ENCODE results near the gene MS4A10.
"Not testable (repeated sequence)": the region's sequence is repeated elsewhere in the genome, so short reads cannot be mapped to it uniquely, and the experiment has no call there.

Gene MS4A10

GRCh38 chr11:60785136-60785535, at the start of gene MS4A10:
Gene MS4A10 (plus strand): TSS chr11:60785333. CDS start chr11:60790336, 5,003 bp downstream.
- DNase-seq: no peak

GRCh38 chr11:60739114-60739513, 46.0 kb upstream of the MS4A10 start:
- no peak for DNase-seq

GRCh38 chr11:60740573-60740972, 44.6 kb upstream of the MS4A10 start:
- no peak for DNase-seq

GRCh38 chr11:60741421-60741820, 43.7 kb upstream of the MS4A10 start:
- no peak for DNase-seq

GRCh38 chr11:60743058-60743457, 42.1 kb upstream of the MS4A10 start:
- DNase-seq: no peak

GRCh38 chr11:60744114-60744513, 41.0 kb upstream of the MS4A10 start:
- DNase-seq: no peak

GRCh38 chr11:60747359-60747873, 37.7 kb upstream of the MS4A10 start:
- DNase-seq: no peak

GRCh38 chr11:60748225-60748624, 36.9 kb upstream of the MS4A10 start:
- DNase-seq: no peak

GRCh38 chr11:60748821-60749220, 36.3 kb upstream of the MS4A10 start:
- DNase-seq: no peak

GRCh38 chr11:60750911-60751310, 34.2 kb upstream of the MS4A10 start:
- DNase-seq: no peak

- no peak for DNase-seq
Measured at GRCh38 chr11:60753309-60753708, 31.8 kb upstream of the MS4A10 start.

- no peak for DNase-seq
Measured at GRCh38 chr11:60754887-60755286, 30.2 kb upstream of the MS4A10 start.

- DNase-seq: peak; percentile 59 to 65
Measured at GRCh38 chr11:60756307-60757032, 28.7 kb upstream of the MS4A10 start, which contains the start of gene MS4A15. Gene MS4A15 (plus strand): TSS chr11:60756867. CDS start chr11:60763734, 6,867 bp downstream.

GRCh38 chr11:60757231-60757800, 27.8 kb upstream of the MS4A10 start:
- no peak for DNase-seq

GRCh38 chr11:60758671-60759070, 26.5 kb upstream of the MS4A10 start:
- not testable (repeated sequence) for DNase-seq

GRCh38 chr11:60759438-60760225, 25.5 kb upstream of the MS4A10 start:
- DNase-seq: not testable (repeated sequence)

GRCh38 chr11:60761436-60762190, 23.5 kb upstream of the MS4A10 start:
- no peak for DNase-seq

- DNase-seq: peak; percentile 23 to 55
Measured at GRCh38 chr11:60762851-60763691, 22.1 kb upstream of the MS4A10 start.

GRCh38 chr11:60763692-60764369, 21.3 kb upstream of the MS4A10 start:
- DNase-seq: peak in 1 of 2 experiments; percentile 33

GRCh38 chr11:60764879-60765278, 20.3 kb upstream of the MS4A10 start:
- DNase-seq: no peak

- DNase-seq: no peak
Measured at GRCh38 chr11:60765355-60765754, 19.8 kb upstream of the MS4A10 start.
